GM23248 (cell line): ENCODE results near the gene FEM1B.

ENCODE experiments used
- EZH2 ChIP-seq: fragments of 200-600 bp; sonication (generic); IDR thresholded peaks from 2 replicates; pipeline ENCODE4 v1.6.1; 2018; ENCODE audit warnings: antibody characterized with exemption, mild to moderate bottlenecking; ENCODE audit not compliant: insufficient read depth, poor library complexity, severe bottlenecking
- EZH2phosphoT487 ChIP-seq: fragments of 200-600 bp; sonication (generic); IDR thresholded peaks from 2 replicates; pipeline ENCODE4 v1.6.1; 2018; ENCODE audit warnings: antibody characterized with exemption, moderate library complexity, mild to moderate bottlenecking, low read depth; ENCODE audit not compliant: insufficient read depth

DNA sequence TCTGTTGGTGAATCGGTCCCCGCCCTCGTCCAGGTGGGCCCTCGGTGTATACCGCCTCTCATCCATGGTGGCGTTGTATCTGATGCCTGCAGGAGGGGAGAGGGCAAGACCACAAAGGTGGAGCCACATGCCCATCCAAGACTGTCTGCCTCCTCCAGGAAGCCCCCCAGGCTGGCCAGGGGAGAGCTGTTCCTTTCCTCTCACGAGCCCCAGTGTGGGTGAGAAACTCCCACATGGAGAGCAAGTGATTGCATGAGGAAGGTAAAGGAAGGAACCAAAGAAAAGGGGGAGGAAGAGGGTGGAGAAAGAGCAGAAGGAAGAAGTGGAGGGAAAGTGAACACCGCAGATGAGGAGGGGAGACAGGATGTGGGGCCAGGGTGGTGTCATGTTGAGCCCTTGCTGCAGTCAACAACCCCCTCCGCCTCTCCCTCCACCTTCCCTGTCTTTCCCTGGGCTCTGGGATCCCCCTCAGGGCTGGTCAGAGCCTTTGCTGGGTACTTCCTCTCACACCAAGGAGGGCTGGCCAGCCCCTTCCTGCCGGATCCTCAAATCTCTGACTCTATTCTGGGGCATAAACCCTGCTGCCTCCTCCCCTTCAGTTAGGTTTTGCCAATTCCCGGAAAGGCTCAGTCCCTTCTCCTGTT lies 49.3 kb downstream of the FEM1B start:
- TF ChIP-seq EZH2 (no peak), EZH2phosphoT487 (no peak)
